PFSK-1 (cell line): ENCODE results near the gene TMUB1. TPM values are rescaled to one million over a fixed set of nuclear protein-coding genes. Genes with fewer than 3 reads are reported as not detected.

ENCODE experiments used
- FOXP2 ChIP-seq: optimal IDR thresholded peaks from 2 replicates; pipeline ENCODE3; 2011; ENCODE audit warnings: borderline replicate concordance, control low read depth, inconsistent platforms; ENCODE audit not compliant: insufficient read depth; ENCODE audit errors: extremely low read length, extremely low read depth
- POLR2AphosphoS5 ChIP-seq: IDR thresholded peaks from 2 replicates; pipeline ENCODE4 v1.6.1; 2012; ENCODE audit warnings: low read depth, mild to moderate bottlenecking, control low read depth, low read length, moderate library complexity
- SIN3A ChIP-seq: IDR thresholded peaks from 2 replicates; pipeline ENCODE4 v1.6.1; 2012; ENCODE audit warnings: mild to moderate bottlenecking, low read length, moderate library complexity, borderline replicate concordance; ENCODE audit not compliant: insufficient read depth
- TAF1 ChIP-seq: IDR thresholded peaks from 2 replicates; pipeline ENCODE4 v1.6.1; 2012; ENCODE audit warnings: low read length, control low read depth, borderline replicate concordance; ENCODE audit not compliant: insufficient read depth
- polyA plus RNA-seq: library from polyadenylated mRNA; unstranded; fragments of >200 nt; gene quantifications from one replicate; pipeline ENCODE4 v1.2.1, GENCODE V29; 2012; ENCODE audit warnings: low read depth, missing spikeins; ENCODE audit not compliant: insufficient read length
- TF ChIP-seq, protein P1 (sequence below), 2 experiments: IDR thresholded peaks; 2 replicates each; pipeline versions ENCODE4 v1.6.1 to v1.8.0; 2011 to 2012; ENCODE audit warnings: low read depth in 2 of 2, low read length in 2 of 2, control low read depth in 1 of 2, inconsistent platforms in 1 of 2, mild to moderate bottlenecking in 1 of 2, moderate library complexity in 1 of 2; ENCODE audit not compliant: insufficient read depth in 1 of 2

Gene TMUB1, protein sequence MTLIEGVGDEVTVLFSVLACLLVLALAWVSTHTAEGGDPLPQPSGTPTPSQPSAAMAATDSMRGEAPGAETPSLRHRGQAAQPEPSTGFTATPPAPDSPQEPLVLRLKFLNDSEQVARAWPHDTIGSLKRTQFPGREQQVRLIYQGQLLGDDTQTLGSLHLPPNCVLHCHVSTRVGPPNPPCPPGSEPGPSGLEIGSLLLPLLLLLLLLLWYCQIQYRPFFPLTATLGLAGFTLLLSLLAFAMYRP
- polyA plus RNA-seq = 132 TPM

GRCh38 chr7:151083071-151083823, at the start of gene TMUB1:
Gene TMUB1 (minus strand): TSS chr7:151083493. CDS start chr7:151082563, 930 bp downstream.
- TF ChIP-seq POLR2AphosphoS5 (peak; percentile 28; the same call in 1 of the 2 replicates), TAF1 (no peak)

GRCh38 chr7:151132461-151133205, 49.3 kb upstream of the TMUB1 start:
- TF ChIP-seq TAF1 (no peak), FOXP2 (no peak), POLR2AphosphoS5 (no peak), SIN3A (no peak)
- TF ChIP-seq, protein P1, sequence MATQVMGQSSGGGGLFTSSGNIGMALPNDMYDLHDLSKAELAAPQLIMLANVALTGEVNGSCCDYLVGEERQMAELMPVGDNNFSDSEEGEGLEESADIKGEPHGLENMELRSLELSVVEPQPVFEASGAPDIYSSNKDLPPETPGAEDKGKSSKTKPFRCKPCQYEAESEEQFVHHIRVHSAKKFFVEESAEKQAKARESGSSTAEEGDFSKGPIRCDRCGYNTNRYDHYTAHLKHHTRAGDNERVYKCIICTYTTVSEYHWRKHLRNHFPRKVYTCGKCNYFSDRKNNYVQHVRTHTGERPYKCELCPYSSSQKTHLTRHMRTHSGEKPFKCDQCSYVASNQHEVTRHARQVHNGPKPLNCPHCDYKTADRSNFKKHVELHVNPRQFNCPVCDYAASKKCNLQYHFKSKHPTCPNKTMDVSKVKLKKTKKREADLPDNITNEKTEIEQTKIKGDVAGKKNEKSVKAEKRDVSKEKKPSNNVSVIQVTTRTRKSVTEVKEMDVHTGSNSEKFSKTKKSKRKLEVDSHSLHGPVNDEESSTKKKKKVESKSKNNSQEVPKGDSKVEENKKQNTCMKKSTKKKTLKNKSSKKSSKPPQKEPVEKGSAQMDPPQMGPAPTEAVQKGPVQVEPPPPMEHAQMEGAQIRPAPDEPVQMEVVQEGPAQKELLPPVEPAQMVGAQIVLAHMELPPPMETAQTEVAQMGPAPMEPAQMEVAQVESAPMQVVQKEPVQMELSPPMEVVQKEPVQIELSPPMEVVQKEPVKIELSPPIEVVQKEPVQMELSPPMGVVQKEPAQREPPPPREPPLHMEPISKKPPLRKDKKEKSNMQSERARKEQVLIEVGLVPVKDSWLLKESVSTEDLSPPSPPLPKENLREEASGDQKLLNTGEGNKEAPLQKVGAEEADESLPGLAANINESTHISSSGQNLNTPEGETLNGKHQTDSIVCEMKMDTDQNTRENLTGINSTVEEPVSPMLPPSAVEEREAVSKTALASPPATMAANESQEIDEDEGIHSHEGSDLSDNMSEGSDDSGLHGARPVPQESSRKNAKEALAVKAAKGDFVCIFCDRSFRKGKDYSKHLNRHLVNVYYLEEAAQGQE (IDR thresholded peaks at IDR 0.05; ENCODE audit: insufficient read depth in 1 of 2, low read depth in 2 of 2, low read length in 2 of 2) = no peak

DNA sequence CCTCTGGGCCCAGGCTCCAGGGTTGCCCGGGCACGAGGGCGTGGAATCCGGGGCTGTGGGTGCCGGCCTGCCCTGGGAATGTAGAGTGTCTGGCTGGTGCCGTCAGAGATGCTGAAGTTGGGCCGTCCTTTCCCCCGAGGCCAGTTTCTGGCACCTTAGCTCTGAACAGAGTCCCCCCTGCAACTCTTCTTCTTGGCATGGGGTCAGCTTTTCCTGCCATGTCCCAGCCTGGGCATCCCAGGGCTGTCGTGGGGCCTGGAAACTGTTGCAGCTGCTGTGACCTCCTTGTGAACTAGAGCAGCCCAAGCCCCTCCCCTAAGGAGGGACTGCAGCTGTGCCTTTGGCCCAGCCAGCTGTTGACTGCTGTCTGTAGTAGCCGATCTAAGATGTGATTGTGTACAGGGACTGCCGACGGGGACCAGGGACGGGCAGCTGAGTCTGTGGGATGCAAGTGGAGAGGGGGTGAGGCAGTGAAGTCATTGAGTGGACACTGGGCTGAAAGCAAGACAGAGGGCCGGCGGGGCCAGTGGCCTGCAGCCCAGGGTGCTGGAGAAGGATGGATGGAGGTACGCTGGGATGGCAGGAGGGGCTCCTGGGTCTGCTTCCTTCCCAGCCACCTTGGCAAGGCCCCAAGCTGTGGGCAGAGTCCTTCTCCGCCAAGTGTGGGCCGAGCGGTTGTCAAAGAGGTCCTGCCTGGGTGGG, 48.5 kb upstream of the TMUB1 start:
- no peak for TF ChIP-seq FOXP2
- no peak for TF ChIP-seq POLR2AphosphoS5
- TF ChIP-seq, protein P1 (IDR thresholded peaks at IDR 0.05; ENCODE audit: insufficient read depth in 1 of 2, low read depth in 2 of 2, low read length in 2 of 2) = no peak
- TF ChIP-seq TAF1 = no peak
- no peak for TF ChIP-seq SIN3A

- TF ChIP-seq TAF1 = no peak
- TF ChIP-seq POLR2AphosphoS5 = no peak
- TF ChIP-seq, protein P1 (IDR thresholded peaks at IDR 0.05; ENCODE audit: insufficient read depth in 1 of 2, low read depth in 2 of 2, low read length in 2 of 2) = no peak
- TF ChIP-seq SIN3A = no peak
- TF ChIP-seq FOXP2 = no peak
Observed at GRCh38 chr7:151131224-151131591, 47.9 kb upstream of the TMUB1 start.

DNA sequence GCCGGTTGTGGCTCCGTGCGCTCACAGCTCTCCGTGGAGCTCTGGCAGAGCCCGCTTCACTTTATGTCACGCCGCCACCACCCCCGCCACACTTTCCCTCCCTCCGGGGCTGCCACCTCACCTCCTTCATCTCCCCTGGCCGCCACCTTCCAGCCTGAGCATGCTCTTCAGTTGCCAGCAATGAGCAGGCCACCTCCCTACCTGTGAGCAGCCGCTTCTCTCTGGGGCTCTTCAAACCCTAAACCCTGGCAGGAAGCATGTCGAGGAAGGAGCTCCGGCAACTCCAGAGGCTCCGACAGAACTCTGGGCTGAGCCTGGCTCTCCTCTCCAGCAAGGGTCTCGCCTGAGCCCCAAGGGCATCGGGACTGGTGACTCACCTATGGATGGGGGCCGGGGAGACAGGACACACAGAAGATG, 47.5 kb upstream of the TMUB1 start:
- TF ChIP-seq TAF1 = no peak
- TF ChIP-seq, protein P1 (IDR thresholded peaks at IDR 0.05; ENCODE audit: insufficient read depth in 1 of 2, low read depth in 2 of 2, low read length in 2 of 2) = no peak
- TF ChIP-seq FOXP2 = no peak
- no peak for TF ChIP-seq SIN3A
- TF ChIP-seq POLR2AphosphoS5 = no peak
